H1 (cell line): ENCODE measurements around the gene MYH3. TPM values are rescaled to one million over a fixed set of nuclear protein-coding genes. Genes with fewer than 3 reads are reported as not detected.

Source experiments
- CTCF ChIA-PET: fragments of 300-600 bp; sonication (Branson Sonifier 250); formaldehyde crosslinking; loops from one replicate; lab custom pipeline; 2021; ENCODE audit not compliant: partially characterized antibody; lab: Charles Lee
- POLR2A ChIA-PET: fragments of 300-600 bp; sonication (Branson Sonifier 250); formaldehyde crosslinking; loops from one replicate; lab custom pipeline; 2021; ENCODE audit warnings: inconsistent platforms; ENCODE audit not compliant: partially characterized antibody; lab: Charles Lee
- DNase-seq, 2 experiments: peaks; one replicate each; pipeline versions ENCODE4 v3.0.0 to v3.0.0-alpha.2; 2010 to 2022; ENCODE audit warnings: low spot score in 2 of 2, low read depth in 1 of 2, mixed read lengths in 1 of 2
- FAIRE-seq: peaks from 2 replicates; lab custom pipeline; 2011; peaks lifted over from hg19 to GRCh38; lab: Jason Lieb, UNC
- H2AFZ ChIP-seq: 2 replicates; pipeline ENCODE4 v1.8.1; 2012; ENCODE audit warnings: low read length, inconsistent platforms
- H2AK5ac ChIP-seq: 2 replicates; pipeline ENCODE4 v1.6.1; 2013; ENCODE audit warnings: low read depth, low read length
- H2BK120ac ChIP-seq: replicated peaks from 2 replicates; pipeline ENCODE3; 2013; ENCODE audit warnings: low read depth, low read length, inconsistent platforms
- H2BK12ac ChIP-seq: 2 replicates; pipeline ENCODE4 v1.6.1; 2013; ENCODE audit warnings: low read depth, low read length
- H2BK15ac ChIP-seq: 2 replicates; pipeline ENCODE4 v1.6.1; 2013; ENCODE audit warnings: low read length
- H2BK20ac ChIP-seq: 2 replicates; pipeline ENCODE4 v1.6.1; 2013; ENCODE audit warnings: low read length
- H2BK5ac ChIP-seq: 2 replicates; pipeline ENCODE4 v1.6.1; 2013; ENCODE audit warnings: low read depth, low read length
- H3K14ac ChIP-seq: 2 replicates; pipeline ENCODE4 v1.6.1; 2013; ENCODE audit warnings: inconsistent platforms; ENCODE audit not compliant: insufficient read length
- H3K18ac ChIP-seq: 2 replicates; pipeline ENCODE4 v1.6.1; 2013; ENCODE audit warnings: low read length; ENCODE audit errors: extremely low read depth
- H3K23ac ChIP-seq: 2 replicates; pipeline ENCODE4 v1.6.1; 2013; ENCODE audit warnings: inconsistent platforms; ENCODE audit not compliant: insufficient read length
- H3K23me2 ChIP-seq: 2 replicates; pipeline ENCODE4 v1.6.1; 2013; ENCODE audit warnings: low read depth, low read length
- H3K27ac ChIP-seq: 2 replicates; pipeline ENCODE4 v1.6.1; 2011; ENCODE audit warnings: low read depth, low read length, inconsistent platforms
- H3K27me3 ChIP-seq, 4 experiments: replicated peaks in 1 of 4; 1 replicate in 1 of 4; 2 replicates in 3 of 4; pipeline versions ENCODE4 v1.6.1 to v1.8.1; 2011 to 2013; ENCODE audit warnings: low read length in 3 of 4, mild to moderate bottlenecking in 3 of 4, inconsistent platforms in 2 of 4, mixed read lengths in 2 of 4, moderate library complexity in 1 of 4; ENCODE audit not compliant: control insufficient read depth in 3 of 4, insufficient read depth in 3 of 4; ENCODE audit errors: extremely low read depth in 1 of 4
- H3K36me3 ChIP-seq, 4 experiments: 2 replicates each; pipeline versions ENCODE4 v1.6.1 to v1.8.1; 2011 to 2013; ENCODE audit warnings: mild to moderate bottlenecking in 4 of 4, low read length in 3 of 4, moderate library complexity in 2 of 4, control low read depth in 1 of 4, inconsistent platforms in 1 of 4; ENCODE audit not compliant: insufficient read depth in 4 of 4, control insufficient read depth in 2 of 4
- H3K4ac ChIP-seq: replicated peaks from 2 replicates; pipeline ENCODE3; 2013; ENCODE audit warnings: low read length, low read depth, mixed read lengths, inconsistent platforms; ENCODE audit not compliant: insufficient read length
- H3K4me1 ChIP-seq, 4 experiments: replicated peaks in 1 of 4; 1 replicate in 1 of 4; 2 replicates in 3 of 4; pipeline versions ENCODE4 v1.6.1 to v1.8.1; 2011 to 2013; ENCODE audit warnings: low read length in 3 of 4, inconsistent platforms in 2 of 4, mixed read lengths in 1 of 4; ENCODE audit not compliant: insufficient read depth in 4 of 4, control insufficient read depth in 3 of 4
- H3K4me2 ChIP-seq, 2 experiments: 2 replicates each; pipeline versions ENCODE4 v1.6.1 to v1.8.1; 2011 to 2013; ENCODE audit warnings: low read depth in 2 of 2, low read length in 2 of 2, control low read depth in 1 of 2, inconsistent platforms in 1 of 2, mild to moderate bottlenecking in 1 of 2; ENCODE audit not compliant: insufficient read depth in 1 of 2
- H3K4me3 ChIP-seq, 4 experiments: fragments of 200-600, 300-600 bp in 1 of 4; sonication (generic), shearing (Covaris generic), sonication (Bioruptor Twin) in 1 of 4; 2 replicates each; pipeline versions ENCODE4 v1.5.1 to v1.8.1; 2011 to 2016; ENCODE audit warnings: low read length in 4 of 4, low read depth in 3 of 4, control low read depth in 2 of 4, inconsistent platforms in 2 of 4, mild to moderate bottlenecking in 2 of 4, mixed read lengths in 1 of 4, moderate library complexity in 1 of 4; ENCODE audit not compliant: insufficient read depth in 2 of 4; ENCODE audit errors: extremely low read depth in 1 of 4
- H3K56ac ChIP-seq: replicated peaks from 2 replicates; pipeline ENCODE3; 2013; ENCODE audit warnings: low read depth, mild to moderate bottlenecking, mixed read lengths, low read length, inconsistent platforms; ENCODE audit not compliant: insufficient read length
- H3K79me1 ChIP-seq: 2 replicates; pipeline ENCODE4 v1.6.1; 2013; ENCODE audit warnings: low read depth, low read length, control low read depth
- H3K79me2 ChIP-seq, 2 experiments: 2 replicates each; pipeline versions ENCODE4 v1.6.1 to v1.8.1; 2012 to 2013; ENCODE audit warnings: low read length in 2 of 2, mild to moderate bottlenecking in 2 of 2, inconsistent platforms in 1 of 2; ENCODE audit not compliant: insufficient read depth in 2 of 2, control insufficient read depth in 1 of 2
- H3K9ac ChIP-seq, 4 experiments: replicated peaks in 1 of 4; 1 replicate in 1 of 4; 2 replicates in 3 of 4; pipeline versions ENCODE4 v1.6.1 to v1.8.1; 2011 to 2013; ENCODE audit warnings: low read depth in 3 of 4, low read length in 3 of 4, control low read depth in 2 of 4, mild to moderate bottlenecking in 2 of 4, moderate library complexity in 2 of 4, inconsistent platforms in 1 of 4; ENCODE audit errors: extremely low read depth in 1 of 4
- H3K9me3 ChIP-seq, 2 experiments: 2 replicates each; pipeline versions ENCODE4 v1.6.1 to v1.8.1; 2012 to 2013; ENCODE audit warnings: mild to moderate bottlenecking in 2 of 2, moderate library complexity in 2 of 2, control low read depth in 1 of 2, inconsistent platforms in 1 of 2, low read depth in 1 of 2, low read length in 1 of 2, mixed read lengths in 1 of 2; ENCODE audit not compliant: insufficient read depth in 2 of 2
- H4K20me1 ChIP-seq, 2 experiments: replicated peaks in 1 of 2; 2 replicates each; pipeline versions ENCODE3 to v1.8.1; 2011 to 2013; ENCODE audit warnings: inconsistent platforms in 2 of 2, low read length in 2 of 2, mild to moderate bottlenecking in 1 of 2; ENCODE audit not compliant: insufficient read depth in 2 of 2, control insufficient read depth in 1 of 2
- H4K5ac ChIP-seq: 2 replicates; pipeline ENCODE4 v1.6.1; 2013; ENCODE audit warnings: low read length, low read depth, mixed read lengths, inconsistent platforms; ENCODE audit not compliant: insufficient read length
- H4K8ac ChIP-seq: 2 replicates; pipeline ENCODE4 v1.8.0; 2013; ENCODE audit warnings: mild to moderate bottlenecking, moderate library complexity, low read length, inconsistent platforms; ENCODE audit not compliant: insufficient read depth; ENCODE audit errors: extremely low read depth
- H4K91ac ChIP-seq: replicated peaks from 2 replicates; pipeline ENCODE3; 2013; ENCODE audit warnings: low read length, mixed read lengths, inconsistent platforms; ENCODE audit not compliant: insufficient read length
- BACH1 ChIP-seq: IDR thresholded peaks from 2 replicates; pipeline ENCODE4 v1.6.1; 2012; ENCODE audit warnings: low read length, improper control_type of control experiment
- CHD2 ChIP-seq: IDR thresholded peaks from 2 replicates; pipeline ENCODE4 v1.6.1; 2012; ENCODE audit warnings: low read length, improper control_type of control experiment
- CTCF ChIP-seq, 3 experiments: IDR thresholded peaks; 1 replicate in 2 of 3; 2 replicates in 1 of 3; pipeline versions ENCODE4 v1.5.1 to v1.6.1; 2011; ENCODE audit warnings: low read length in 3 of 3, mild to moderate bottlenecking in 3 of 3, inconsistent platforms in 2 of 3, low read depth in 1 of 3, moderate library complexity in 1 of 3; ENCODE audit not compliant: insufficient read depth in 1 of 3; ENCODE audit errors: control extremely low read depth in 1 of 3
- HDAC6 ChIP-seq: IDR thresholded peaks from one replicate; pipeline ENCODE4 v1.7.1; 2012; ENCODE audit warnings: low read depth, mild to moderate bottlenecking, inconsistent platforms, low read length, moderate library complexity
- SIRT6 ChIP-seq: IDR thresholded peaks from one replicate; pipeline ENCODE4 v1.7.1; 2012; ENCODE audit warnings: low read length, inconsistent platforms
- SP2 ChIP-seq: IDR thresholded peaks from 2 replicates; pipeline ENCODE4 v1.6.1; 2012; ENCODE audit warnings: mild to moderate bottlenecking, low read length, inconsistent platforms
- TCF12 ChIP-seq: IDR thresholded peaks from 2 replicates; pipeline ENCODE4 v1.6.1; 2011; ENCODE audit warnings: low read depth, mild to moderate bottlenecking, low read length
- WGBS, 2 experiments: shearing (Covaris generic) in 1 of 2; methylation state at CpG; one replicate each; pipeline versions ENCODE4 v1.1.6 to v1.1.7; 2013 to 2015; ENCODE audit warnings: low lambda C conversion rate in 2 of 2, mixed read lengths in 2 of 2, inconsistent platforms in 1 of 2, low coverage in 1 of 2, missing lambda C conversion rate in 1 of 2; ENCODE audit not compliant: insufficient replicate concordance in 2 of 2, insufficient coverage in 1 of 2, insufficient read length in 1 of 2; ENCODE audit errors: extremely low coverage in 1 of 2, missing lambda C conversion rate in 1 of 2; 5-methylcytosine and 5-hydroxymethylcytosine counted together
- polyA plus RNA-seq, 7 experiments: library from polyadenylated mRNA; depleted of rRNA in 3 of 7; stranded (reverse) in 5 of 7; unstranded in 2 of 7; fragments of >200 nt in 5 of 7; fragments of 200-250 nt in 2 of 7; gene quantifications; 1 replicate in 5 of 7; 2 replicates in 1 of 7; 4 replicates in 1 of 7; pipeline versions ENCODE4 v1.2.1 to v1.2.3, GENCODE V29; 2011 to 2013; ENCODE audit warnings: missing spikeins in 2 of 7, mixed read lengths in 2 of 7
- total RNA-seq: library from RNA; stranded (reverse); fragmentation: NEBNext Ultra II Directional; extraction: Animal tissue kit (Norgen Biotek cat#: 25700); gene quantifications from 2 replicates; pipeline ENCODE4 v1.2.1, GENCODE V29; 2021

MYH3 gene
- total and polyA plus RNA-seq, 2 of the 8 experiments (the other 6 are each of a cell fraction or from before 2014, with no cell fraction given) = 0.65 to 1.8 TPM

- H3K23me2 ChIP-seq = no peaks in the 10 kb centered on the region
- no peak overlapping the region for H2BK15ac ChIP-seq
- FAIRE-seq (no peak), DNase-seq (no peak)
- no peaks in the 10 kb centered on the region for H3K36me3 ChIP-seq
- no peaks in the 10 kb centered on the region for H3K79me1 ChIP-seq
- no peak overlapping the region for H3K56ac ChIP-seq
- H3K79me2 ChIP-seq = no peaks in the 10 kb centered on the region
- H3K4me2 ChIP-seq = no peak overlapping the region
- no peak overlapping the region for H3K4ac ChIP-seq
- no peak overlapping the region for H4K5ac ChIP-seq
- H3K9ac ChIP-seq = no peak overlapping the region
- TF ChIP-seq BACH1 (no peak), SP2 (no peak), CTCF (IDR thresholded peaks at IDR 0.05; ENCODE audit: control extremely low read depth in 1 of 3, insufficient read depth in 1 of 3, low read depth in 1 of 3, low read length in 3 of 3) (no peak), HDAC6 (no peak), TCF12 (no peak), CHD2 (no peak), SIRT6 (no peak)
- no peak overlapping the region for H3K4me3 ChIP-seq
- no peaks in the 10 kb centered on the region for H3K27me3 ChIP-seq
- CTCF ChIA-PET = interaction anchor here (0.7 to 2.7 kb wide), 7 partner anchors 11 to 35 kb away, joined by 3 to 10 read pairs (median 6); no protein-coding TSS in a partner anchor
- H2BK5ac ChIP-seq = no peak overlapping the region
- no peaks in the 10 kb centered on the region for H3K9me3 ChIP-seq
- no peak overlapping the region for H2BK20ac ChIP-seq
- H3K23ac ChIP-seq = no peak overlapping the region
- no peak overlapping the region for H4K91ac ChIP-seq
- 81% methylated on average over 9 of the region's 9 CpGs; no CpG with 5 or more reads in 1 of the 2 experiments for WGBS, 2 experiments
- no peak overlapping the region for H3K18ac ChIP-seq
- no peak overlapping the region for H2BK12ac ChIP-seq
- no peak overlapping the region for H3K14ac ChIP-seq
- H2BK120ac ChIP-seq = no peak overlapping the region
- H2AK5ac ChIP-seq = no peak overlapping the region
- H3K4me1 ChIP-seq = no peaks in the 10 kb centered on the region
- H3K27ac ChIP-seq = no peak overlapping the region
- no peak overlapping the region for H4K8ac ChIP-seq
- POLR2A ChIA-PET = interaction anchor here (1.5 kb wide), 1 partner anchor 8 kb away, joined by 4 read pairs; no protein-coding TSS in a partner anchor
- peaks cover 0 to 2% of the 10 kb centered on the region in 2 experiments for H4K20me1 ChIP-seq
- no peak overlapping the region for H2AFZ ChIP-seq
These were observed 7.5 kb upstream of the MYH3 start for GRCh38 chr17:10664571-10664970.
